Measurements from ENCODE around the gene FOXI2.

- no peak for TF ChIP-seq CTCF (conservative IDR thresholded peaks at IDR 0.05 in 1 of 2, IDR thresholded peaks at IDR 0.05 in 1 of 2; ENCODE audit: low read depth in 1 of 2, low read length in 2 of 2)
- TF ChIP-seq EZH2 (IDR thresholded peaks at IDR 0.05; ENCODE audit: low read length, missing control alignments), result no peak
Observed at GRCh38 chr10:127737563-127738511, 852 bp downstream of the FOXI2 start.

All from fibroblast of lung (primary cell).